Transverse colon (tissue), 3 donors: ENCODE results near the gene FAM83F.
"Not testable (repeated sequence)": the region's sequence is repeated elsewhere in the genome, so short reads cannot be mapped to it uniquely, and the experiment has no call there.

Source experiments
- CTCF ChIP-seq, 5 experiments: fragments of 200-600 bp in 3 of 5; fragments of 450-650 bp in 2 of 5; sonication (generic) in 3 of 5; IDR thresholded peaks; 1 replicate in 2 of 5; 2 replicates in 3 of 5; pipeline ENCODE4 v1.5.1; 2016 to 2017; ENCODE audit warnings: antibody characterized with exemption in 5 of 5, inconsistent platforms in 3 of 5, mild to moderate bottlenecking in 2 of 5, moderate library complexity in 1 of 5
- POLR2A ChIP-seq: fragments of 450-650 bp; IDR thresholded peaks from one replicate; pipeline ENCODE4 v1.6.1; 2016; ENCODE audit warnings: antibody characterized with exemption, mild to moderate bottlenecking, moderate library complexity

GRCh38 chr22:39951603-39952293 lies 43.0 kb upstream of the FAM83F start:
- not testable (repeated sequence) for TF ChIP-seq CTCF (IDR thresholded peaks at IDR 0.05); POLR2A
